Liver (tissue), 9 donors: ENCODE measurements around the gene CFI. TPM values are rescaled to one million over a fixed set of nuclear protein-coding genes. Genes with fewer than 3 reads are reported as not detected.
A peak's percentile ranks its signal among the peaks of the same experiment; 100 is the strongest.

Source experiments
- DNase-seq: peaks from one replicate; pipeline ENCODE4 v3.0.0-alpha.2; 2017; ENCODE audit warnings: low spot score
- H3K27ac ChIP-seq, 2 donors: one replicate each; pipeline ENCODE4 v1.7.0; 2013; ENCODE audit warnings: inconsistent platforms in 2 of 2, low read length in 2 of 2, control low read depth in 1 of 2, low read depth in 1 of 2, mild to moderate bottlenecking in 1 of 2
- H3K27me3 ChIP-seq, 4 donors: one replicate each; pipeline versions ENCODE4 v1.6.1 to v1.7.0; 2013; ENCODE audit warnings: low read length in 3 of 4, inconsistent platforms in 1 of 4, mild to moderate bottlenecking in 1 of 4, moderate library complexity in 1 of 4; ENCODE audit not compliant: control insufficient read depth in 4 of 4, insufficient read depth in 4 of 4
- H3K36me3 ChIP-seq, 4 donors: one replicate each; pipeline versions ENCODE4 v1.6.1 to v1.7.0; 2013; ENCODE audit warnings: low read length in 3 of 4, mild to moderate bottlenecking in 3 of 4, low read depth in 1 of 4, moderate library complexity in 1 of 4; ENCODE audit not compliant: control insufficient read depth in 4 of 4, insufficient read depth in 3 of 4
- H3K4me1 ChIP-seq, 4 donors: one replicate each; pipeline versions ENCODE4 v1.6.1 to v1.7.0; 2013; ENCODE audit warnings: low read length in 3 of 4, mild to moderate bottlenecking in 3 of 4, moderate library complexity in 1 of 4; ENCODE audit not compliant: control insufficient read depth in 4 of 4, insufficient read depth in 4 of 4
- H3K4me3 ChIP-seq, 3 donors: one replicate each; pipeline versions ENCODE4 v1.6.1 to v1.7.0; 2013; ENCODE audit warnings: low read length in 3 of 3, control low read depth in 1 of 3, low read depth in 1 of 3, mild to moderate bottlenecking in 1 of 3
- H3K9ac ChIP-seq, 2 donors: one replicate each; pipeline ENCODE4 v1.7.0; 2013; ENCODE audit warnings: low read length in 2 of 2, mild to moderate bottlenecking in 2 of 2, moderate library complexity in 2 of 2, control low read depth in 1 of 2, low read depth in 1 of 2
- H3K9me3 ChIP-seq, 4 donors: one replicate each; pipeline versions ENCODE4 v1.6.1 to v1.7.0; 2013; ENCODE audit warnings: low read length in 3 of 4; ENCODE audit not compliant: control insufficient read depth in 4 of 4
- EGR1 ChIP-seq, 2 donors: IDR thresholded peaks; 2 replicates each; pipeline ENCODE4 v1.6.1; 2016 to 2018; ENCODE audit warnings: antibody characterized with exemption in 2 of 2, low read depth in 2 of 2
- FOXA1 ChIP-seq: IDR thresholded peaks from 2 replicates; pipeline ENCODE4 v1.6.1; 2016; ENCODE audit warnings: antibody characterized with exemption
- FOXA2 ChIP-seq: IDR thresholded peaks from 2 replicates; pipeline ENCODE4 v1.6.1; 2016; ENCODE audit warnings: antibody characterized with exemption
- GABPA ChIP-seq, 2 donors: IDR thresholded peaks in 1 of 2; conservative IDR thresholded peaks in 1 of 2; 2 replicates each; pipeline ENCODE4 v1.6.1; 2016; ENCODE audit warnings: antibody characterized with exemption in 2 of 2, mild to moderate bottlenecking in 1 of 2, moderate library complexity in 1 of 2
- HNF4A ChIP-seq, 2 donors: conservative IDR thresholded peaks; 2 replicates each; pipeline ENCODE4 v1.6.1; 2016; ENCODE audit warnings: antibody characterized with exemption in 2 of 2, mild to moderate bottlenecking in 2 of 2
- HNF4G ChIP-seq: IDR thresholded peaks from 2 replicates; pipeline ENCODE4 v1.6.1; 2016; ENCODE audit warnings: antibody characterized with exemption
- JUND ChIP-seq, 2 donors: IDR thresholded peaks; 2 replicates each; pipeline ENCODE4 v1.6.1; 2016; ENCODE audit warnings: antibody characterized with exemption in 2 of 2
- NR2F2 ChIP-seq: IDR thresholded peaks from 2 replicates; pipeline ENCODE4 v1.6.1; 2016; ENCODE audit warnings: antibody characterized with exemption
- RAD21 ChIP-seq, 2 donors: IDR thresholded peaks; 2 replicates each; pipeline ENCODE4 v1.6.1; 2016; ENCODE audit warnings: antibody characterized with exemption in 2 of 2, mild to moderate bottlenecking in 2 of 2
- RXRA ChIP-seq, 2 donors: IDR thresholded peaks; 2 replicates each; pipeline ENCODE4 v1.6.1; 2017 to 2018; ENCODE audit warnings: antibody characterized with exemption in 2 of 2, mild to moderate bottlenecking in 1 of 2
- SP1 ChIP-seq: IDR thresholded peaks from 2 replicates; pipeline ENCODE4 v1.6.1; 2018; ENCODE audit warnings: antibody characterized with exemption, mild to moderate bottlenecking
- TAF1 ChIP-seq: conservative IDR thresholded peaks from 2 replicates; pipeline ENCODE4 v1.6.1; 2016; ENCODE audit warnings: antibody characterized with exemption, mild to moderate bottlenecking
- YY1 ChIP-seq: IDR thresholded peaks from 2 replicates; pipeline ENCODE4 v1.6.1; 2016; ENCODE audit warnings: antibody characterized with exemption, mild to moderate bottlenecking
- WGBS: extraction: QIAGEN DNeasy Blood & Tissue Kit; methylation state at CpG from one replicate; pipeline ENCODE4 v1.1.7; 2013; 5-methylcytosine and 5-hydroxymethylcytosine counted together
- polyA plus RNA-seq, 2 donors: library from polyadenylated mRNA; stranded (reverse) in 1 of 2; unstranded in 1 of 2; fragments of 200-250 nt in 1 of 2; fragments of >200 nt in 1 of 2; fragmentation: Nextera tagmentation in 1 of 2; extraction: Ambion mirVana in 1 of 2; gene quantifications; one replicate each; pipeline versions ENCODE4 v1.2.1 to v1.2.3, GENCODE V29; 2013 to 2015
- total RNA-seq, 2 donors: library from RNA; depleted of rRNA; stranded (reverse); fragments of >200 nt; gene quantifications; one replicate each; pipeline ENCODE4 v1.2.3, GENCODE V29; 2014
- TF ChIP-seq, protein P1 (sequence below): fragments of 150-350 bp; IDR thresholded peaks from 2 replicates; pipeline ENCODE4 v1.5.1; 2017; ENCODE audit warnings: improper control_type of control experiment, low read depth, low read length; ENCODE audit not compliant: missing input control
- TF ChIP-seq, protein P2 (sequence below): IDR thresholded peaks from 2 replicates; pipeline ENCODE4 v1.6.1; 2016; ENCODE audit warnings: antibody characterized with exemption
- TF ChIP-seq, protein P3 (sequence below): IDR thresholded peaks from 2 replicates; pipeline ENCODE4 v1.6.1; 2016; ENCODE audit warnings: antibody characterized with exemption
- TF ChIP-seq, protein P4 (sequence below): IDR thresholded peaks from 2 replicates; pipeline ENCODE4 v1.6.1; 2016; ENCODE audit warnings: antibody characterized with exemption, mild to moderate bottlenecking
- TF ChIP-seq, protein P5 (sequence below): IDR thresholded peaks from 2 replicates; pipeline ENCODE4 v1.6.1; 2016; ENCODE audit warnings: antibody characterized with exemption
- donor health status: healthy.
- donor health status: healthy.
- donor health status: healthy.
- donor health status: healthy.
- donor health status: healthy.

CFI gene
- total and polyA plus RNA-seq, 4 donors, result 232 to 598 (median 500) TPM

DNA sequence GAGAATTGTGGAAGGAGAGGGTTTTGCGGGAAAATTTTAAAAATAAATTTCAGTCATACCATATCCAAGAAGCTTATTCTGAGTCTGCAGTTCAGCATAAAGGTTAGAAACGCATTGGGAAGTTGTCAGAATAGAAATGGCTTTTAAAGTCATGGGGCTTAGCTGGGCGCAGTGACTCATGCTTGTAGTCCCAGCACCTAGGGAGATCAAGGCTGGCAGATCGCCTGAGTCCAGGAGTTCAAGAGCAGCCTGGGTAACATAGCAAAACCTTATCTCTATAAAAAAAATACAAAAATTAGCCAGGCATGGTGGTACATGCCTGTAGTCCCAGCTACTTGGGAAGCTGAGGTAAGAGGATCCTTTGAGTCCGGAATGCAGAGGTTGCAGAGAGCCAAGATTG is 68.1 kb downstream of the CFI start:
- WGBS, result 97% methylated on average over 5 of the region's 5 CpGs
- DNase-seq, result no peak
- peaks cover 2 to 28% (median 11%) of the 10 kb centered on the region in 4 donors for H3K4me1 ChIP-seq

DNA sequence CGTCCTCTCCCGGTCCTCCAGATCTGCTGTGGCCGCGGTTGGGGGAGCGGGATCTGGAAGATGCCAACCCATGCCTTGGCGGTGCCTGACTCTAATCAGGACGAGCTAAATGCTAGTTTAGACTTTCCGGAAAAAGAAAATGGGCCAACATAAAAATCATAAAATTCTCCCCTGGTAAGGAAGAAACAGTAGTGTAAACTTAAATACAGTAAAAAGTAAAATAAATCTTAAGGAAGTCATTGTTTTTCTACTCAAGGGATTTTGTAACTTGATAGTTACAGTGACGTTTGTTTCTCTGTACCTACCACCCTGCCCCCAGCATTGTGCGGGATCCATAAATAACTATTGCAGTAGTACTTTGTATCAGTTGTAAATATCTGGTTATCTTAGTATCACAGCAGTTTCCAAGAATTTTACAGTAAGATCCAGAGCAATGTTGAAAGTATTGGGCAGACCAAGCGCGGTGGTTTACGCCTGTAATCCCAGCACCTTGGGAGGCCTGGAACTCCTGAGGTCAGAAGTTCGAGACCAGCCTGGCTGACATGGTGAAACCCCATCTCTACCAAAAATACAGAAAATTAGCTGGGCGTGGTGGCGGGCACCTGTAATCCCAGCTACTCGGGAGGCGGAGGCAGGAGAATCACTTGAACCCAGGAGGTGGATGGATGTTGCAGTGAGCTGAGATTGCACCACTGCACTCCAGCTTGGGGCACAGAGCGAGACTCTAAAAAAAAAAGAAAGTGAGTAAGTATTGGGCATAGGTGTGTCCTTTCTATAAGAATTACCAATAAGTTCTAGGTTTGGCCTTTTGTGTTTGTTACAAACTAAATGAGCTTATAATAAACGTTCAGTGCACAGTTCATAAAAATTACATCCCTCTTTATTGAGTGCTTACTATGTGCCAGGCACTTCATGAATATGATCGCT is 70.9 kb downstream of the CFI start:
- peaks cover 2 to 34% (median 15%) of the 10 kb centered on the region in 4 donors for H3K4me1 ChIP-seq
- peak overlapping the region; percentile 72 to 90 (median 76) for H3K4me3 ChIP-seq
- peak overlapping the region; percentile 64 to 78 for H3K9ac ChIP-seq
- H3K9me3 ChIP-seq, result no peaks in the 10 kb centered on the region
- peaks cover 0 to 4% (median 0%) of the 10 kb centered on the region in 4 donors for H3K36me3 ChIP-seq
- H3K27ac ChIP-seq, result peak overlapping the region; percentile 79 to 90
- no peak for DNase-seq
- no peaks in the 10 kb centered on the region for H3K27me3 ChIP-seq
- WGBS, result 53% methylated on average over 21 of the region's 21 CpGs
- TF ChIP-seq, protein P1, sequence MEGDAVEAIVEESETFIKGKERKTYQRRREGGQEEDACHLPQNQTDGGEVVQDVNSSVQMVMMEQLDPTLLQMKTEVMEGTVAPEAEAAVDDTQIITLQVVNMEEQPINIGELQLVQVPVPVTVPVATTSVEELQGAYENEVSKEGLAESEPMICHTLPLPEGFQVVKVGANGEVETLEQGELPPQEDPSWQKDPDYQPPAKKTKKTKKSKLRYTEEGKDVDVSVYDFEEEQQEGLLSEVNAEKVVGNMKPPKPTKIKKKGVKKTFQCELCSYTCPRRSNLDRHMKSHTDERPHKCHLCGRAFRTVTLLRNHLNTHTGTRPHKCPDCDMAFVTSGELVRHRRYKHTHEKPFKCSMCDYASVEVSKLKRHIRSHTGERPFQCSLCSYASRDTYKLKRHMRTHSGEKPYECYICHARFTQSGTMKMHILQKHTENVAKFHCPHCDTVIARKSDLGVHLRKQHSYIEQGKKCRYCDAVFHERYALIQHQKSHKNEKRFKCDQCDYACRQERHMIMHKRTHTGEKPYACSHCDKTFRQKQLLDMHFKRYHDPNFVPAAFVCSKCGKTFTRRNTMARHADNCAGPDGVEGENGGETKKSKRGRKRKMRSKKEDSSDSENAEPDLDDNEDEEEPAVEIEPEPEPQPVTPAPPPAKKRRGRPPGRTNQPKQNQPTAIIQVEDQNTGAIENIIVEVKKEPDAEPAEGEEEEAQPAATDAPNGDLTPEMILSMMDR, result no peak
- TF ChIP-seq, protein P2, sequence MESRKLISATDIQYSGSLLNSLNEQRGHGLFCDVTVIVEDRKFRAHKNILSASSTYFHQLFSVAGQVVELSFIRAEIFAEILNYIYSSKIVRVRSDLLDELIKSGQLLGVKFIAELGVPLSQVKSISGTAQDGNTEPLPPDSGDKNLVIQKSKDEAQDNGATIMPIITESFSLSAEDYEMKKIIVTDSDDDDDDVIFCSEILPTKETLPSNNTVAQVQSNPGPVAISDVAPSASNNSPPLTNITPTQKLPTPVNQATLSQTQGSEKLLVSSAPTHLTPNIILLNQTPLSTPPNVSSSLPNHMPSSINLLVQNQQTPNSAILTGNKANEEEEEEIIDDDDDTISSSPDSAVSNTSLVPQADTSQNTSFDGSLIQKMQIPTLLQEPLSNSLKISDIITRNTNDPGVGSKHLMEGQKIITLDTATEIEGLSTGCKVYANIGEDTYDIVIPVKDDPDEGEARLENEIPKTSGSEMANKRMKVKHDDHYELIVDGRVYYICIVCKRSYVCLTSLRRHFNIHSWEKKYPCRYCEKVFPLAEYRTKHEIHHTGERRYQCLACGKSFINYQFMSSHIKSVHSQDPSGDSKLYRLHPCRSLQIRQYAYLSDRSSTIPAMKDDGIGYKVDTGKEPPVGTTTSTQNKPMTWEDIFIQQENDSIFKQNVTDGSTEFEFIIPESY, result no peak
- TF ChIP-seq SP1 (no peak), EGR1 (IDR thresholded peaks at IDR 0.05; ENCODE audit: low read depth in 2 of 2) (no peak), GABPA (IDR thresholded peaks at IDR 0.05 in 1 of 2, conservative IDR thresholded peaks at IDR 0.05 in 1 of 2) (no peak), FOXA1 (no peak), JUND (IDR thresholded peaks at IDR 0.05) (no peak), HNF4A (conservative IDR thresholded peaks at IDR 0.05) (no peak), HNF4G (no peak), YY1 (no peak), RXRA (IDR thresholded peaks at IDR 0.05) (no peak), NR2F2 (no peak), FOXA2 (no peak), TAF1 (no peak), RAD21 (IDR thresholded peaks at IDR 0.05) (no peak)
- TF ChIP-seq, protein P3, sequence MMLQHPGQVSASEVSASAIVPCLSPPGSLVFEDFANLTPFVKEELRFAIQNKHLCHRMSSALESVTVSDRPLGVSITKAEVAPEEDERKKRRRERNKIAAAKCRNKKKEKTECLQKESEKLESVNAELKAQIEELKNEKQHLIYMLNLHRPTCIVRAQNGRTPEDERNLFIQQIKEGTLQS, result no peak
- TF ChIP-seq, protein P4, sequence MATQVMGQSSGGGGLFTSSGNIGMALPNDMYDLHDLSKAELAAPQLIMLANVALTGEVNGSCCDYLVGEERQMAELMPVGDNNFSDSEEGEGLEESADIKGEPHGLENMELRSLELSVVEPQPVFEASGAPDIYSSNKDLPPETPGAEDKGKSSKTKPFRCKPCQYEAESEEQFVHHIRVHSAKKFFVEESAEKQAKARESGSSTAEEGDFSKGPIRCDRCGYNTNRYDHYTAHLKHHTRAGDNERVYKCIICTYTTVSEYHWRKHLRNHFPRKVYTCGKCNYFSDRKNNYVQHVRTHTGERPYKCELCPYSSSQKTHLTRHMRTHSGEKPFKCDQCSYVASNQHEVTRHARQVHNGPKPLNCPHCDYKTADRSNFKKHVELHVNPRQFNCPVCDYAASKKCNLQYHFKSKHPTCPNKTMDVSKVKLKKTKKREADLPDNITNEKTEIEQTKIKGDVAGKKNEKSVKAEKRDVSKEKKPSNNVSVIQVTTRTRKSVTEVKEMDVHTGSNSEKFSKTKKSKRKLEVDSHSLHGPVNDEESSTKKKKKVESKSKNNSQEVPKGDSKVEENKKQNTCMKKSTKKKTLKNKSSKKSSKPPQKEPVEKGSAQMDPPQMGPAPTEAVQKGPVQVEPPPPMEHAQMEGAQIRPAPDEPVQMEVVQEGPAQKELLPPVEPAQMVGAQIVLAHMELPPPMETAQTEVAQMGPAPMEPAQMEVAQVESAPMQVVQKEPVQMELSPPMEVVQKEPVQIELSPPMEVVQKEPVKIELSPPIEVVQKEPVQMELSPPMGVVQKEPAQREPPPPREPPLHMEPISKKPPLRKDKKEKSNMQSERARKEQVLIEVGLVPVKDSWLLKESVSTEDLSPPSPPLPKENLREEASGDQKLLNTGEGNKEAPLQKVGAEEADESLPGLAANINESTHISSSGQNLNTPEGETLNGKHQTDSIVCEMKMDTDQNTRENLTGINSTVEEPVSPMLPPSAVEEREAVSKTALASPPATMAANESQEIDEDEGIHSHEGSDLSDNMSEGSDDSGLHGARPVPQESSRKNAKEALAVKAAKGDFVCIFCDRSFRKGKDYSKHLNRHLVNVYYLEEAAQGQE, result no peak
- TF ChIP-seq, protein P5, sequence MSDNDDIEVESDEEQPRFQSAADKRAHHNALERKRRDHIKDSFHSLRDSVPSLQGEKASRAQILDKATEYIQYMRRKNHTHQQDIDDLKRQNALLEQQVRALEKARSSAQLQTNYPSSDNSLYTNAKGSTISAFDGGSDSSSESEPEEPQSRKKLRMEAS, result no peak

More for the DNA sequence above, 68.1 kb downstream of the CFI start:
- TF ChIP-seq, protein P1, result no peak
- TF ChIP-seq RXRA (IDR thresholded peaks at IDR 0.05) (no peak), FOXA2 (no peak), TAF1 (no peak), JUND (IDR thresholded peaks at IDR 0.05) (no peak), GABPA (IDR thresholded peaks at IDR 0.05 in 1 of 2, conservative IDR thresholded peaks at IDR 0.05 in 1 of 2) (no peak), YY1 (no peak), RAD21 (IDR thresholded peaks at IDR 0.05) (no peak), HNF4G (no peak)
- peaks cover 0 to 4% (median 1%) of the 10 kb centered on the region in 4 donors for H3K36me3 ChIP-seq
- H3K27me3 ChIP-seq, result no peaks in the 10 kb centered on the region
- H3K27ac ChIP-seq, result no peak overlapping the region
- no peak overlapping the region for H3K9ac ChIP-seq
- H3K4me3 ChIP-seq, result no peak overlapping the region
- no peaks in the 10 kb centered on the region for H3K9me3 ChIP-seq
